ENCODE data around the gene CPPED1.

The CPPED1 gene

GRCh38 chr16:12609937-12610699, 193.6 kb downstream of the CPPED1 start:
- no peak for TF ChIP-seq CTCF (IDR thresholded peaks at IDR 0.05; ENCODE audit: low read depth, low read length)
- DNase-seq (ENCODE audit: extremely low read depth, low read depth): no peak

All from AG09319 (cell line).